A673 (cell line): ENCODE results near the gene SCUBE2.

Experiments used
- CTCF ChIP-seq: fragments of 300-800, 200-600 bp; sonication (generic); conservative IDR thresholded peaks from 2 replicates; pipeline ENCODE4 v1.5.1; 2017; ENCODE audit warnings: low read depth, mild to moderate bottlenecking, antibody characterized with exemption, low read length, moderate library complexity, mixed read lengths
- EZH2 ChIP-seq: fragments of 200-600 bp; sonication (generic); IDR thresholded peaks from 2 replicates; pipeline ENCODE4 v1.6.1; 2017; ENCODE audit warnings: borderline replicate concordance, low read depth, mild to moderate bottlenecking, mixed read lengths, antibody characterized with exemption, low read length; ENCODE audit not compliant: poor library complexity, severe bottlenecking

- TF ChIP-seq CTCF, result no peak
- no peak for TF ChIP-seq EZH2
These were observed 10.2 kb downstream of the SCUBE2 start for GRCh38 chr11:9081153-9081552.
